Putamen (tissue), 1 donor: Measurements from ENCODE around the gene FREM1.

Experiments
- DNase-seq: peaks from one replicate; pipeline ENCODE4 v3.0.0-alpha.2; 2016; ENCODE audit warnings: low spot score

The FREM1 gene

DNA sequence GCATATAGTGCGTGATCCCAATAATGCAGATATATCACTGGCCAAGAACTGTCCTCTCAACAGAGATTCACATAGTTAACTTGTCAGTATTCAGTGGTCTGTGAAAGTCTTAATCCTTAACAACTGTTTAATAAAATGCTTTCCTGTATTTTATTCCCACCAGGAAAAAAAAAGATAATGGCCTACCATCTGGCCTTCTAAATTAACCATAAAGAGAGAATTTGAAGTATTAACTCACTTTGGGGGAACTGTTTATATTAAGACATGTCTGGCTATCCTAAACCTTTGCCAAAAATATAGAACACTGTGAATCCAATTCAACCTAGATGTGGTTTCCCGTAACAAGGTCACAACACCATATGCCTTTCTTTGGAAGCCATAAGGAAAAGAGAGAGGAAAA, 818 bp upstream of the FREM1 start:
- DNase-seq = no peak

DNA sequence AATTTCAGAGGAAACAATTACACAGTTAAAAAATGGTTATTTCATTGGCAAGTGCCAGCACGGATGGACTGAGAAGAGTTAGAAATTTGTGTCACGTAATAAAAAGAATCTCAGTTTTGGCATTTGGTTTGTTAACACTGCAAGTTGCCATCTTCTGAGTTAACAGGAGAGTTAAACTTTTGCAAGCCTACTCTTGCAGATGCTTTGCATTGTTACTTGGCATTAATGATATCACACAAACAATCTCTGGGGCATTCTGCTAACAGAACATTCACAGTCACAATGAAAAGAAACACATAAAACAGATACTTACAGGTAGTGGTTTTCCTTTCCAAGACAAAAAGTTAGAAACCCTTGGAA, 647 bp downstream of the FREM1 start:
- DNase-seq = no peak

DNA sequence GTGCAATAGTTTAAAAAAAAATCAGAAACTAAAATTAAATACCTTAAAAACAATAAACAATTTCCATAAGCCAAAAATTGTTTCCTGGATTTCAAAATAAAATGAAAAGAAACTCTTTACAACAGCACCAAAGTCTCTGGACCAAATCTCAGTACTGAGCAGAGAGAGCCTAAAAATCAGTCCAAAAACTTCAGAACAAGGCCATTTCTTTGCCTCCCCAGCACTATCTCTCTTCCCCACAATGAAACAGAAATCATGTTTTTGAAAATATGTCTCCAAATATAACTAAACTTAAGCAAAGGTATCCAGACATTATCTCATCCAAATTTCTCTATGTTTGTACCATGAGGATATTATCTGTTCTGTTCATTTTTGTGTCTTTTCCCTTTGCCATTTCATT, 1.0 kb downstream of the FREM1 start:
- no peak for DNase-seq

DNA sequence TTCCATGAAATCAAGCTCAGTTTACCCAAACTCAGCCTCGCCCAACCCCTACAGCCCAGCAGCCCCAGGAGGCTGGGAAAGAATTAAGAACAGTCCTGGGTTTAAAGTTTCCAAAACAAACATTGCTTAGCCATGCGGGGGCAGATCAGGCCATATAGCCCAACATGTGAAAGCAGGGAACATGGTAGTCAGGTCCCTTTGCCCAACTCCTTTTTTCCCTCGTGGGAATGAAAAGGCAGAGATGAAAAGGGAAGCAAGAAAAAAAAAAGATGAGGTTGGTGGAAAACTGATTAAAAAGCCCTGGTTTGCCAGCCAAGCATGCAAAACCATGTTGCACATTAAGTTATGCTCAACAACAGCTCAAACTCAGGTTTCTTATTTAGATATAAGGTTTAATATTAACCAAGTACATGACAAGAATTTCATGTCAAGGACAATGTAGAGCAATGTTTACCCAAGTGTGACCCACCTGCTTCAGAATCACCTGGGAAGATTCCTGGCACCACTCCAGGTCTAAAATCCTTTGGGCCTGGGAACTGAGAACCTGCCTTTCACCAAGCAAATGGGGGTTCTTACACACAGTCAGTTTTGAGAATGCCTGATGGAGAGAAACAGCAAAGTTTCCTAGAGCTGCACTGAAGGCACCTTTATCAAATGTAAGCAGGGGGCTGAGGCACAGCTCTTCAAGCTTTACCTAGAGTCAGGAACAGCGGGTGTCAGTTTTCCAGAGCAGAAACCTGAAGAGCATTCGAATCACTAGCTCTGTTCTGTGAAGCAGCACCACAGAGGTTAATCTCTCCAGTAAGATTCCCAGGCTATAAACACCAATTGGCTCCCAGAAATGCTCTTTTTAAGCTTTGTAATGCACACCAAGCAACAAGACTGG, 1.7 kb downstream of the FREM1 start:
- no peak for DNase-seq

DNA sequence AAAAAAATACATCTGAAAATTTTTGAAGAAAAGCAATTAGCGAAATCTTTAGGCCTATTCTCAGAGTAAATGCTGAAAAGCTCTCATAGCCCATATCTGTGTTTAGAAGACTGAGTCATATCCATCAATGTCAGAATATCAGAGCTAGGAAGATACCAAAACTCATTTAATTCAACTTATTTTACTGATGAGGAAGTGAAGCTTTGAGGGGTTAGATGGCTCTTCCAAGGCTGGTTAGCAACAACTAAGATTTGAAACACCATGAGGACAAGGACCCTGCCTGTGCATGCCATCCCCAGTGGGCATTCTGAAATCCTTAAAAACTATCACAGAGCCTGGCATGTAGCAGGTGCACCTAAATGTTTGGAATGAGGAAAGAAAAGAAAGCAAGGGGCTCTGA, 2.5 kb downstream of the FREM1 start:
- no peak for DNase-seq

DNA sequence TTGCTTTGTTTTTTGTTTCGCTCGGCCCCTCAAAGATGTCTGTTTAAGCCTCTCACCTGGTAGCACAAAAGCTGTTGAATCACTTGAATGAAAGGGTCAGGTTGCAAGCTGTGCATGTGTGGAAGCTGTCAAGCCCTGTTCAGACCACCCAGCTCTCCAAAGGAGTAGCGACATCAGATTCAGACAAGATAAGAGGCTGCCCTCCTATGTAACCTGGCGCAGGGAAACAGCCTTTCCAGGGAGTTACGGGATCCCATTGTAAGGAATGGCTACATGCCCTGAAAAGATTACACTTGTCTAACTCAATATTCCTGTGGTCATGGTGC, 2.9 kb downstream of the FREM1 start:
- DNase-seq = no peak

DNA sequence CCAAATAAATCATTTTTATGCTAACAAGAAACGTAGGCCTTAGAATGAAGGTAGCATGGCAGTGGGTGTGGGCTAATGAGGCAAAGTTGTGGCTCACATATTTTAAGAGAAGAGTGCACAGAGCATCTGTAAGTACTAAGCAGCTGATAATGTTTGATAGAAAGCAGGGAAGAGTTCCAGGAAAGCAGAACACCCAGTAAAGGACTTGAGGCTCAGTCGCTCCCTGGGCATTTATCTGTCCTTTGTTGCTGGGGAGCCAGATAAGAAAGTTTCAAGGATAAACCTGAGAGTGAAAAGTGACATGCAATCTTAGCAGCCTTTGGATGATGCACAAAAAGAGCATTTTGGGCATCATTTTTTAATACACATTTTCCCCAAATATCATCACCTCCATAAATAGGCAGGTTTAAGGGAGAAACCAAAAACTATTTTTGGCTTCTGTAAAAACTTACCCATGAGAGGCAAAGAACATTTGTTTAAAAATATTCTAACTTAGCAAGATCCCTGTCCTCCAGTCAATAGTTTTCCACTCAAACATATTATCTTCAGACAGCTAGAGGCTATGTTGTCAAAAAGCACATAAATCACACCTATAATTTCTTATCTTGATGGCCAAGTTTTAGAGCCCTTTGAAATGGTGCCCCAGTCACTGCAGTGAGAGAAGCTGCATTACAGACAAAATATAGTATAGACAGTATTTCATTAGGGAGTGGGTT, 3.4 kb downstream of the FREM1 start:
- DNase-seq = no peak

DNA sequence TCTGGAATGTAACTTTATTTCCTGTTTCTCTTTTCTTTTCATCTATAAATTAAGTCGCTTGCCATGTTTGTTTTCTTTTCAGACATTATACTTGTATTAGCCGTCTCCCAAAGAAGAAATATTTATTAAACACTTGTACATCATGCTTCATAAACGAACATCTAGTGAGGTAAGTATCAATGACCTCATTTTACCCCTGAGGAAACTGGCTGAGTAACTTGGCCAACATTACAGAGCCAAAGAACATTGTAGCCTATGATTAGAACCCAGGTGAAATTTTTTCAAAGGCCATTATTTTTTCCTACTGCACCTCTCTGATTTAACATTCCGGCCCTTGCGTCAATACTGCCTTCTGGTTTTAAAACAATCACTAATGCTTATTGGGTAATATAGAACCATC, 4.2 kb downstream of the FREM1 start:
- no peak for DNase-seq

DNA sequence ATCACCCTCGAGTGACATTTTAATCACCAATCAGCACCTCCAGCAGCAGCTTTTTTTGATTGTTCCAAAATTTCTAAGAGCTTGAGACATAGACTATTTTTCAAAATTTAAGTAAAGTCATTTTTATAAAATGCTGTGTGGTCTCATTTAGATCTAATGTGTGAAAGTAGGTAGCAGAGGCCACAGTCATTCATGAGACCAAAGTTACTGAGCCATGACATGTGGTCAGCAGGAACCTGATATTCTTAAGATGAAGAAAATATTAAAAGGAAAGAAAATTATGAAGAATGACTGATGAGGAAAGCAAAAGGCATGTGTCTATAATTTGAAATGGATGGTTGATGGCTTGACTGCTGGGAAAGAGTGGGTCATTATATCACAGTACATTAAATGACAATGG, 7.2 kb downstream of the FREM1 start:
- DNase-seq = no peak

DNA sequence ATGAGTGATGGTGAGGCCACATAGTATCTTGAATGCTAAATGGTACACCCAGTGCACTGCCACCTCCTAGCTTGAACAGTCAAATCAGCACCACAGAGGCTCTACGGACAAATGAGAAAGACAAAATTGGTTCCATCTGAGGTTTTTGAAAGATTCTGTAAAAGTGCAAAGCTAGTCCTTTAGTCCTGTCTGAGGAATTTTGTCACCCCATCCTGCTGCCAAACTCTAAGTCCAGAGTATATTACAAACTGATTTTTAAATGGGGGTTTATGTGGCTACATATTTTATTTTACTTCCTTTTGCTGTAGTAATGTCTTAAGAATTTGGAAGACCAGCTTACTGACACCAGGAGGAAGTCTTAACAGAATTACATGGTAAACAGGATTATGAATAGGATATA, 7.7 kb downstream of the FREM1 start:
- no peak for DNase-seq

DNA sequence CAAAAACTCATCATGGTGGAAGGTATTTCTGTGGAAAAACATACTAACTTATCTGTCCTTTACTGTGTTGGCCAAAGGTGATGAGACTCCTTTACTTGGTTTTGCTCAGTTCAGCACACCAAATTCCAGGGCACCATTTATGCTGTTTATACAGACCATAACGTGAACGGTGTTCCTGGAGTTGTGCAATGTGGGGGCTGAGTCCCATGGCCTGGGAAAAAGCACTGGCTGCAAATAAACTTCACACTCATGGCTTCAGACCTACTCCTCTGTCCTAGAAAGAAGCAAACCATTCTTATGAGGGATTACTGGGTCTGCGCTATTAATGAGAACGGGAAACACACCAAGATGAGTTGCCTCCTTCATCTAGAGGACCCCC, 10.4 kb downstream of the FREM1 start:
- no peak for DNase-seq

DNA sequence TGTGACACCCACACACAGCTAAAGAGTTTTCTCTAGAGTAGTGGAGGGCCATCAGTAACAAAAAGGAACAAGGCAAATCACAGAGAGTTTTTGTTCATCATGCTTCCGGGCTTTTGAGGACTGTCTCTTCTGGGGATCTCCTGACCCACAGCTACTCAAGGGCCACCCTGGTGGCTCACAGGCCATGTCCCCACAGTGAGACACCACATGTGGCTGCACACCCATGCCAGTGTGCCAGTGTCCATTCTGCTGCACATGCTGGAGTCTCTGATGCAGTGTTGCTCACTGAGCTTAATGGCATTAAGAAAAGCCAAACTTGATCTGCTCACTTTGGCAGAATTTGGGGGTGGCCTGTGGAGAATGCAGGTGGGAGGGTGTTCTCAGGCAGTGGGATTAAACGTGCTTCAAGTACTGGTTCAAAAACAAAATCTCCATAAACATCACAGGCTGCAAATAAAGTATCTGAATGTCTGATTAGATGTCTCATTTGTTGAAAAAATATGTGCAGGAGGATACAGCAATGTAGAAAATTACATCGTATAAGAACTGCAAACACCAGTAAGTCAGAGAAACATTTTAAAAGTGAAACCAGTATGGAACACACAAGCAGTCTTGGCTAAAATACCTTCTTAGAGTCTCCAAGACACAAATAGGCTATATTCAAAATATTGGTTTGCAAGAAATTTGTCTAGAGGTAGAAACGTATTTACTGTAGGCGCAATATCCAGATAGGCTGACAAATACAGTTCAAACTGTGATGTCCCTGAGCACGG, 11.0 kb downstream of the FREM1 start:
- no peak for DNase-seq

DNA sequence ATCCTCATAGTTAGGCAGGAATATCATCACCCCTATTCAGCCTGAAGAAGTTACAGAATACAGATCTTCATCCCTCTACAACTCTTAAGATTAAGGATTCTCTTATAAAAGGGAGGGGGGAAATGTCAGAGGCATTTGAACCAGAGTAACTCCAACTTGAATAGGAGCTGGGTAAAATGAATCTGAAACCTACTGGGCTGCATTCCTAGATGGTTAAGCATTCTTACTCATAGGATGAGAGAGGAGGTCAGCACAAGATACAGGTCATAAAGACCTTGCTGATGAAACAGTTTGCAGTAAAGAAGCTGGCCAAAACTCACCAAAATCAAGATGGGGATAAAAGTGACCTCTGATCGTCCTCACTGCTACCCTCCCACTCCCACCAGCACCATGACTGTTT, 14.4 kb downstream of the FREM1 start:
- no peak for DNase-seq

DNA sequence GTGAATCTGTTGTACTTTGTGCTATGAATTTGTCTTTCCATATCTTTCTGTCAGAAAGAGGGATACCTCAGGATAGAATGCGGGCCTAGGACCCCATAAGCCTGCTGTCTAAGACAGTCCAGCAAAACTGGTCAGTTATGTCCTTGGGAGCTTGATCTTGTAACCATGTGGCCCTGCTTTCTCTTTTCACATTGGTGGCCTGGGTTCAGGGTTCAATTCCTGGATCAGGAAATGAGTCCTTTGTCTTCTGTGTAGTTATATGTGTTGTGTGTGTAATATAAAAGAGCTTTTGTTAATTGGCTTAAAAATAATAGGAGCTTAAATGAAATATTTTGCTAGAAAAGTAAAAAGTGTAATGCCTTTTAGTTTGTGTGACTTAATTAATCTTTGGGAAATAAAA, 16.9 kb downstream of the FREM1 start:
- no peak for DNase-seq

DNA sequence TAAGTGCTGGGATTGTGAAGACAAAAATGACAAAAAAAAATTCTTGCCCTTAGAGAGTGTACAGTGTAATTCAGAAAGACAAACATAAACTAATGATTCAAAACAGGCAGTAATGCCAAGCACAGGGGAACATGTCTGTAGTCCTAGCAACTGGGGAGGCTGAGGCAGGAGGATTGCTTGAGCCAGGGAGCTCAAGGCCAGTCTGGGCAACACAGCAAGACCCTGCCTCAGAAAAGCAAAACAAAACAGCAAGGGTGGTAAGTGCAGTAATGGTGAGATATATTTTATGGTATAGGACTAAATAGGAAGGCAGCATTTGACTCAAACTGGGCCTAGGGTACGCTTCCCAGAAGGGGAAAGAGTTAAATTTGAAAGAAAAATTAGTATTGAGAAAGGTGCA, 18.9 kb downstream of the FREM1 start:
- DNase-seq = no peak

DNA sequence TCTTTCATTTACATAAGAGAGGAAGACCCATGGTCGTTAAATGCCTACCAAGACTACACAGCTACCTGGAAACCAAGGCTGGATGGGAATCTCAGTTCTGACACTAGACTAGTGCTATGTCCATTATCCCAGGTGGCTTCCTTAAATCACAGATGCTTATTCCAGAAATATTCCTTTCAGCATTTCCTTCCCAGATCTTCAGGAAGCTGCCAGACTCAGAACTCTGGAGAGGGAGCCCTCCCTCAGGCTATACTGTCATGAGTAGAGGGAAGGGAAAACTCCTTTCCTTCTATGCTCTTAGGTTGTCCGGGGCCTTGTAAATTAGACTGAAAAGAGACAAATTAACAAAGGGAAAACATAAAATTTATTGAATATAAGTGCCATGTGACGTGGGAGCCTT, 20.8 kb downstream of the FREM1 start:
- no peak for DNase-seq

DNA sequence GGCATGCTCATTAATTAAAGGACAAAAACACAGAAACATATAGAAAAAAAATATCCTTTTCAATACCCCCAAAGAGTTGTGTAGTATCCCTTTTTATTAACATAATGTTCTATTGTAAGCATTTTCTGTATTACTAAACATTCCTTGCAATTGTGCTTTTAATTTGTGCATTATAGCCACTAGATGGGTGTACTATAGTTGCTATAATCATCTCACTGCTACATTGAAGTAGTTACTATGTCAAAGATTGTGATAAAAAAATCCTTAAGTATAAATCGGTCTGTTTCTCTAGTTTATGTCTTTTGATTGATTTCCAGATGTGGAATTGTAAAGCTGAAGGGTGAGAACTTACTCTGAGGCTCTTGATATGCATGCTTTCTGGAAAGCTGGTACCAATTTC, 21.4 kb downstream of the FREM1 start:
- no peak for DNase-seq

DNA sequence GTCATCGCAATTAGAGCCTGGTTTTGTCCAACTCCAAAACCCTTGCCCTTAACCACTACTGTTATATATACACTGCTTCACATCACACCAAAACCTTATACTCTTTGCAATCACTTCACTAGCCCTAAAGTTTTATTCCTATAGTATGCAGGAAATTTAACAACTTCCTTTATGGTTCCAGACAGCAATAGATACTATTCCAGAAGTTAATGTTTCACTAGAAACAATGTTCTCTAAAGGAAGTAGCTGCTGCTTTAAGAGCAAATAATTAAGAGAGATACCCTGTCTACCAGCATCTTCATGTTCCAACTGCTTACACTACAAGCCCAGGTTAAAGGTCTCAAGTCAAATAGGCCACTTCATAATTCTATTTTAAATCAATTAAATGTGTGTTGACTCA, 22.0 kb downstream of the FREM1 start:
- no peak for DNase-seq

DNA sequence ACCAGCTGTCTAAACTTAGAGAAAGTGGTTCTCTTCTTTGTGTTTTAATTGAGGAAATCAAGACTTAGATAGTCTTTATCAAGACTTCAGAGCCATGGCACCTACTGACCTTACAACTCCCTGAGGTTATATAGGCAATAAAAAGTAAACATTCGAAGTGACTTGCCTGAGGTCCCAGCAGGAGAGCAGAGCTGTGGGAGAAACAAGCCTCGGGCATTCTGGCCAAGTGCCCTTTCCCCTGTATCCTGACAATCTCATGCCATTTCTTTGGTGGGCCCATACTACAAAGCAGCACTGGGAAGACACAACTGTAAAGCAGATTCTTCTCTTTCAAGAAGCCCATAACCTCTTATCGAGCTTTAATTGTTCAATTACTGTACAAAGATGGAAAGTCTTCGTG, 23.1 kb downstream of the FREM1 start:
- no peak for DNase-seq

DNA sequence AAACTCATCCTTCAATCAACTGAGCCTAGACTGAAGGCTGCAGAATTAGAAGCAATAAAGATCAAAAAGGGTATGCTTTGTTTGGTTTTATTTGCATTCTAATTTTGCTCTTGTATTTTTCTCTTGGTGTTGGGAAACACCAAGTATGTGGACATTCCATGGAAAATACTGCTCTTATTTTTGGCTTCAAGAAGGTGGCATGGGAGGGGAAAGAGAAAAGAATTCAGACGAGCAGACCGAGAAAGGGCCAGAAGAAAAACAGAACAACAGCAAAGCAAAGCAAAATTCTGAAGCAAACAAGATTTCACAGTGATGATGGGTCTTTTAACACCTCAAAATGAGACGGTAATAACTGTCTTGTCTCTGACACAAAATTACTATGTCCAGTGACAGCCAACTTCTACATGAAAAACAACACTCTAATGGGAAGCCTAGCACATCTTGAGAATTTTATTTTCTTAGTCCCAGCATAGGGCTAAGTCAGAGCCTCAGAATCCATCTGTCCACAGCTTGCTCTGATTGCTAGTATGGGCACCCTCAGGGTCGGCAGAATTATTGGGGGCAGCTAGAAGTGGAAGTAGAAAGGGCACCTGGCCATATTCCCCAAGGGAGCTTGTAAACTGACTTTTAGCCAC, 26.8 kb downstream of the FREM1 start:
- DNase-seq = no peak

DNA sequence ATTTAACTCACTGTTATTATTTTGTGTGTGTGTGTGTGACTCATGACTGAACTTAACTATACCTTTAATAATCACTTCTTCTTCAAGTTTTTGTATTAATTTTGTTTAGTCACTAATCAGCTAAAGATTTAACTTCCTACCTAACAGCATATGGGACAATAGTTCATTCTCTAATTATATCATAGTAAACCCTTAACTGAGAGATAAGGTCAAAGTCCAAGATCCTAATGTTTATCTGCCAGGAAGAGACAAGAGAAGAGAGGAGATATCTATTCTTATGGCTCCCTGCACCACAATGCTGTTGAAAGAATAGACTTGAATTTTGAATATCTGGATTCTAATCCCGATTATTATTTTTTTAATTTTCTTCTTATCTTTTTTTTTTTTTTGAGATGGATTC, 28.1 kb downstream of the FREM1 start:
- no peak for DNase-seq

DNA sequence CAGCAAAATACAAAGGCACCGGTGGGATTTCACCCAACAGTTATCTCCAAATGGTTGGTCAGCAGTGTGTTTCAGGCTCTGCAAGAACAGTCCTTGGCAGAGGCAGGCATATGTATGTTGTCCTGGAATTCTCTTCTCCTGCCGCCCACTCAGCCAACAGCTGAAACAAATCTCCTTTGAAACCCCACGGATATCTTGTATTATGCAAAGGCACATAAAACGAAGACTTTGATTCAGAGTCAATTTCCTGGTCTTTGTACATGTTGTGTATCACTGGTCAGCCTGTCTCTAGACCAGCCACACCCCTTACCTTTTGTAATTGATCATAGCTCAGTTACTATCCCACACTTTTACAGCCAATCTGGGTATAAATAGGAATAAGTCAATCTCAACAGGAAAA, 29.2 kb downstream of the FREM1 start:
- no peak for DNase-seq

DNA sequence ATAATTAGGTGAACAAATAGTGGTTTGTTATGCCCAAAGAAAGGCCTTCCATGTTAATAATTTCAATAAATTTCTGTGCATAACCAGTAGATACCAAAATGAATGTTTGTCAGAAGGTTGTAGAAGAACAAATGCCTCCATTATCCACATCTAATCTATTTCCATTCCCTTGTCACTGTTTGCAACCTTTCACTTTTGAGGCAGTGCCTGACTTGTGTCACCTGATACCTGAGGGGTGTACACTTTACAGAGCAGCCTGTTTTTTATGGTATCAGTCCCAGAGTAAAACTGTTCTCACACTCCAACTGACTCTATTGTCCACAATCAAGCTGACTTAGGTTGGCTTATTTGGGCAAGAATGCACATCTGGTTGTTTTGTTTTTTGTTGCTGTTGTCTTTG, 40.1 kb downstream of the FREM1 start:
- no peak for DNase-seq
